WTC11 (cell line): Measurements from ENCODE around the gene FMOD. TPM values are rescaled to one million over a fixed set of nuclear protein-coding genes. Genes with fewer than 3 reads are reported as not detected.

Experiments used
- ATAC-seq: fragments of 200-7000 bp; cut with Tn5 transposase; 2 replicates; pipeline ENCODE4 v1.10.0; 2021; ENCODE audit warnings: mild to moderate bottlenecking, moderate library complexity
- CTCF ChIA-PET: fragments of 300-600 bp; sonication (Branson Sonifier 250); formaldehyde crosslinking; loops from one replicate; lab custom pipeline; 2021; ENCODE audit warnings: antibody characterized with exemption; lab: Charles Lee
- POLR2A ChIA-PET: fragments of 350-600 bp; sonication (Branson Sonifier 250); formaldehyde crosslinking; loops from one replicate; lab custom pipeline; 2021; ENCODE audit warnings: antibody characterized with exemption; lab: Charles Lee
- DNase-seq: peaks from one replicate; pipeline ENCODE4 v3.0.0; 2021; ENCODE audit warnings: low spot score
- H3K27ac Mint-ChIP-seq: 2 replicates; pipeline ENCODE4 v1.8.0; 2021; ENCODE audit warnings: mixed read lengths
- H3K27me3 Mint-ChIP-seq: 2 replicates; pipeline ENCODE4 v1.8.0; 2021; ENCODE audit warnings: low read depth, mild to moderate bottlenecking, moderate library complexity, mixed read lengths
- H3K36me3 Mint-ChIP-seq: 2 replicates; pipeline ENCODE4 v1.8.0; 2021; ENCODE audit warnings: mixed read lengths
- H3K4me1 Mint-ChIP-seq: 2 replicates; pipeline ENCODE4 v1.8.0; 2022; ENCODE audit warnings: mixed read lengths
- H3K4me3 Mint-ChIP-seq: 2 replicates; pipeline ENCODE4 v1.8.0; 2021; ENCODE audit warnings: mild to moderate bottlenecking, moderate library complexity, mixed read lengths
- H3K9me3 Mint-ChIP-seq: 2 replicates; pipeline ENCODE4 v1.8.0; 2021; ENCODE audit warnings: mixed read lengths
- EMX1 ChIP-seq: fragments of 250-450 bp; sonication (Bioruptor Pico); IDR thresholded peaks from 2 replicates; pipeline ENCODE4 v1.8.0; 2021; ENCODE audit warnings: mild to moderate bottlenecking
- FOXP1 ChIP-seq: sonication (generic); formaldehyde crosslinking; IDR thresholded peaks from 2 replicates; pipeline ENCODE4 v1.8.0; 2022; ENCODE audit warnings: missing genetic modification reagents, mild to moderate bottlenecking, moderate library complexity, borderline replicate concordance
- GRHL2 ChIP-seq: fragments of 250-450 bp; sonication (Bioruptor Pico); IDR thresholded peaks from 2 replicates; pipeline ENCODE4 v1.8.0; 2022; ENCODE audit warnings: mild to moderate bottlenecking, moderate library complexity; ENCODE audit not compliant: insufficient replicate concordance, severe bottlenecking
- total RNA-seq: library from RNA; stranded (reverse); gene quantifications from 3 replicates; pipeline ENCODE4 v1.2.3, GENCODE V29; 2021
- TF ChIP-seq, protein P1 (sequence below): fragments of 250-450 bp; sonication (Bioruptor Pico); IDR thresholded peaks from 2 replicates; pipeline ENCODE4 v1.9.0; 2021; ENCODE audit warnings: moderate library complexity, mild to moderate bottlenecking, inconsistent platforms, borderline replicate concordance
- TF ChIP-seq, protein P2 (sequence below): sonication (generic); formaldehyde crosslinking; IDR thresholded peaks from 2 replicates; pipeline ENCODE4 v1.8.1; 2022; ENCODE audit warnings: missing genetic modification reagents, borderline replicate concordance
- TF ChIP-seq, protein P3 (sequence below): sonication (generic); formaldehyde crosslinking; IDR thresholded peaks from 2 replicates; pipeline ENCODE4 v1.8.0; 2023; ENCODE audit warnings: missing genetic modification reagents
- TF ChIP-seq, protein P4 (sequence below): fragments of 200-600 bp; IDR thresholded peaks from 2 replicates; pipeline ENCODE4 v1.8.0; 2022; ENCODE audit warnings: antibody characterized with exemption
- TF ChIP-seq, protein P5 (sequence below): sonication (generic); formaldehyde crosslinking; IDR thresholded peaks from 2 replicates; pipeline ENCODE4 v1.8.1; 2023; ENCODE audit warnings: mild to moderate bottlenecking, moderate library complexity, missing genetic modification reagents

FMOD gene
- total RNA-seq, 1 experiment from 2014 or later: 0.79 TPM

DNA sequence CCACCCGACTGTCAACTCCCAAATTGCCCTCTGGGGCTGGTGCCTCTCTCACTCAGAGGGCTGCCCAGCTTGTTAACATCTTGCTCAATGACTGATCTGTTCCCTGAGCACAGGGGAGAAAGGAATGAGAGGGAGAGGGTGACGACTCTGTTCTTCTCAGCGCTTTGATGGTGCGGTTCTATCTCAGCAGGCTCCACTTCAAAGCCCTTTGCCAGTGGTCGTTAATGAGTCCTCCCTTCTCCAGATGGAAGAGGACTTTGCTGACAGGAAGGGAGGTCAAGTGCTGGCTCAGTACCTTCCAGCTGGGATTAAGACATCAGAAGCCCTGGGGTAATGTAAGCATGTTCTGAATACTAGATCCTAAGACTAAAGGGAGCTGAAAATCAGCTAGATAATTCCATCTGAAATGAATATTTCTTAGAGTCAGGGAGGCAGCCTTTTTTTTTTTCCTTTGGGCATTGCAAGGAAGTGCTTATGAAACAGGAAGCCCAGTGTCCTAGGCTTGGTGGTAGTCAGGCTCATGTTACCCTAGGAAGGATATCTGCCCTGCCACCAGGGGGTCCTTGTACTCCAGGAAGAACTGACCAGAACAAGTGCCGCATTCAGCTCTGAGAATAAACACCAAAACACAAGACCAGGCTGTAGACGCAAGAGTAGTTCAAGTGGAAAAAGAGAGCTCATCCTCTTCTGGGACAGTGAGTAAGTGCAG, 4.7 kb downstream of the FMOD start:
- POLR2A ChIA-PET: interaction anchor here (0.7 kb wide), 1 partner anchor 48 kb away, joined by 4 read pairs; no protein-coding TSS in a partner anchor
- ATAC-seq: no peak

DNA sequence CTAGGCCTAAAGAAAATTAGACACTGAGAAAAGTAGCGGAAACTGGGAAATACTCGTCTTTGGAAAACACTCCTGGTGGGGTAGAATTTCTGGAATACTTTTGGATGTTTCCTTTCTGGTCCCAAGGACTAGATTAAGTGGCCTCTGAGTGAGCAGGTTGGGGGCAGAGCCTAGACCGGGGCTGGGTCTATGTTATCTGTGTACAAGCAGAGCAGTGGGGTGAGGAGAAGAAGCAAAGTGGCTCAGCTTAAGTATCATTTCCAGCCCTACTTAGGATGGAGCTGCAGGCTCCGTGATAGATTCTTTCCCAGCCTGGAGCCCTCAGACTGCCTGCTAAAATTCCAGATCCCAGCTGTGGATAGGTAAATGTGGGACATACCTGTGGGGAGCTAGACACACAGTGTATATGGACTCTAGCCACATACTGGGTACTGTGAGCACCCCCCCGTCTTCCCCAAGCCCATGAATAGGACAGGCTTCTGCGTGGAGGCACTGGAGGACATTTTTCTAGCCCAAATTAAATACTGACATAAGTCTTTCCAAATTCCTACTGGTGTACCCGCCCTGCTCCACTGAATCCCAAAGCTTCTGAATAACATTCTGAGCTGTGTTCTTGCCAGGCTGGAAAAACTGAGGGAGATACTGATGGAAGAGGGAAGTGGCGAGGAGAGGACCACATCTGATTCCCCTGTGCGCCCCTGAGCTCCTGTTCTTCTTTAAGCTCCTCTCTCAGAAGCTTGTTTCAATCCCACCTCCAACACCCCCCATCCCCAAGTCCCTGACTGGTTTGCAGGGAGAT, 6.8 kb downstream of the FMOD start:
- TF ChIP-seq, protein P1, sequence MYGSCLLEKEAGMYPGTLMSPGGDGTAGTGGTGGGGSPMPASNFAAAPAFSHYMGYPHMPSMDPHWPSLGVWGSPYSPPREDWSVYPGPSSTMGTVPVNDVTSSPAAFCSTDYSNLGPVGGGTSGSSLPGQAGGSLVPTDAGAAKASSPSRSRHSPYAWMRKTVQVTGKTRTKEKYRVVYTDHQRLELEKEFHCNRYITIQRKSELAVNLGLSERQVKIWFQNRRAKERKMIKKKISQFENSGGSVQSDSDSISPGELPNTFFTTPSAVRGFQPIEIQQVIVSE (CRISPR knock-in tag): no peak
- TF ChIP-seq, protein P2, sequence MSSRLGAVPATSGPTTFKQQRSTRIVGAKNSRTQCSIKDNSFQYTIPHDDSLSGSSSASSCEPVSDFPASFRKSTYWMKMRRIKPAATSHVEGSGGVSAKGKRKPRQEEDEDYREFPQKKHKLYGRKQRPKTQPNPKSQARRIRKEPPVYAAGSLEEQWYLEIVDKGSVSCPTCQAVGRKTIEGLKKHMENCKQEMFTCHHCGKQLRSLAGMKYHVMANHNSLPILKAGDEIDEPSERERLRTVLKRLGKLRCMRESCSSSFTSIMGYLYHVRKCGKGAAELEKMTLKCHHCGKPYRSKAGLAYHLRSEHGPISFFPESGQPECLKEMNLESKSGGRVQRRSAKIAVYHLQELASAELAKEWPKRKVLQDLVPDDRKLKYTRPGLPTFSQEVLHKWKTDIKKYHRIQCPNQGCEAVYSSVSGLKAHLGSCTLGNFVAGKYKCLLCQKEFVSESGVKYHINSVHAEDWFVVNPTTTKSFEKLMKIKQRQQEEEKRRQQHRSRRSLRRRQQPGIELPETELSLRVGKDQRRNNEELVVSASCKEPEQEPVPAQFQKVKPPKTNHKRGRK (CRISPR knock-in tag): no peak
- TF ChIP-seq FOXP1 (CRISPR knock-in tag) (no peak), GRHL2 (CRISPR knock-in tag) (no peak)
- TF ChIP-seq, protein P3, sequence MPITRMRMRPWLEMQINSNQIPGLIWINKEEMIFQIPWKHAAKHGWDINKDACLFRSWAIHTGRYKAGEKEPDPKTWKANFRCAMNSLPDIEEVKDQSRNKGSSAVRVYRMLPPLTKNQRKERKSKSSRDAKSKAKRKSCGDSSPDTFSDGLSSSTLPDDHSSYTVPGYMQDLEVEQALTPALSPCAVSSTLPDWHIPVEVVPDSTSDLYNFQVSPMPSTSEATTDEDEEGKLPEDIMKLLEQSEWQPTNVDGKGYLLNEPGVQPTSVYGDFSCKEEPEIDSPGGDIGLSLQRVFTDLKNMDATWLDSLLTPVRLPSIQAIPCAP (CRISPR knock-in tag): no peak
- CTCF ChIA-PET: interaction anchor here (1.0 to 9.0 kb wide), 6 partner anchors 16 to 358 kb away, joined by 3 to 121 read pairs (median 16); no protein-coding TSS in a partner anchor
- Mint-ChIP-seq H3K27me3 (peaks cover 9% of the 10 kb centered on the region), H3K9me3 (0 out of 2 replicates have a peak, but pooled peaks cover 4% of the 10 kb centered on the region), H3K4me1 (peaks cover 36% of the 10 kb centered on the region), H3K4me3 (no peak overlapping the region), H3K27ac (no peak overlapping the region), H3K36me3 (no peaks in the 10 kb centered on the region)
- no peak for DNase-seq
- POLR2A ChIA-PET: interaction anchor here (0.7 kb wide), 1 partner anchor 18 kb away, joined by 3 read pairs; no protein-coding TSS in a partner anchor
- no peak for ATAC-seq

More for the DNA sequence above, 4.7 kb downstream of the FMOD start:
- no peak overlapping the region for H3K4me3 Mint-ChIP-seq
- CTCF ChIA-PET: interaction anchor here (0.6 to 9.0 kb wide), 6 partner anchors 73 to 1338 kb away, joined by 3 to 121 read pairs (median 4); no protein-coding TSS in a partner anchor
- DNase-seq: no peak
- H3K27ac Mint-ChIP-seq: no peak overlapping the region
- no peaks in the 10 kb centered on the region for H3K36me3 Mint-ChIP-seq
- H3K4me1 Mint-ChIP-seq: peaks cover 30% of the 10 kb centered on the region
- TF ChIP-seq, protein P1 (CRISPR knock-in tag): no peak
- no peak for TF ChIP-seq EMX1
- TF ChIP-seq, protein P4, sequence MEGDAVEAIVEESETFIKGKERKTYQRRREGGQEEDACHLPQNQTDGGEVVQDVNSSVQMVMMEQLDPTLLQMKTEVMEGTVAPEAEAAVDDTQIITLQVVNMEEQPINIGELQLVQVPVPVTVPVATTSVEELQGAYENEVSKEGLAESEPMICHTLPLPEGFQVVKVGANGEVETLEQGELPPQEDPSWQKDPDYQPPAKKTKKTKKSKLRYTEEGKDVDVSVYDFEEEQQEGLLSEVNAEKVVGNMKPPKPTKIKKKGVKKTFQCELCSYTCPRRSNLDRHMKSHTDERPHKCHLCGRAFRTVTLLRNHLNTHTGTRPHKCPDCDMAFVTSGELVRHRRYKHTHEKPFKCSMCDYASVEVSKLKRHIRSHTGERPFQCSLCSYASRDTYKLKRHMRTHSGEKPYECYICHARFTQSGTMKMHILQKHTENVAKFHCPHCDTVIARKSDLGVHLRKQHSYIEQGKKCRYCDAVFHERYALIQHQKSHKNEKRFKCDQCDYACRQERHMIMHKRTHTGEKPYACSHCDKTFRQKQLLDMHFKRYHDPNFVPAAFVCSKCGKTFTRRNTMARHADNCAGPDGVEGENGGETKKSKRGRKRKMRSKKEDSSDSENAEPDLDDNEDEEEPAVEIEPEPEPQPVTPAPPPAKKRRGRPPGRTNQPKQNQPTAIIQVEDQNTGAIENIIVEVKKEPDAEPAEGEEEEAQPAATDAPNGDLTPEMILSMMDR: no peak
- TF ChIP-seq, protein P5, sequence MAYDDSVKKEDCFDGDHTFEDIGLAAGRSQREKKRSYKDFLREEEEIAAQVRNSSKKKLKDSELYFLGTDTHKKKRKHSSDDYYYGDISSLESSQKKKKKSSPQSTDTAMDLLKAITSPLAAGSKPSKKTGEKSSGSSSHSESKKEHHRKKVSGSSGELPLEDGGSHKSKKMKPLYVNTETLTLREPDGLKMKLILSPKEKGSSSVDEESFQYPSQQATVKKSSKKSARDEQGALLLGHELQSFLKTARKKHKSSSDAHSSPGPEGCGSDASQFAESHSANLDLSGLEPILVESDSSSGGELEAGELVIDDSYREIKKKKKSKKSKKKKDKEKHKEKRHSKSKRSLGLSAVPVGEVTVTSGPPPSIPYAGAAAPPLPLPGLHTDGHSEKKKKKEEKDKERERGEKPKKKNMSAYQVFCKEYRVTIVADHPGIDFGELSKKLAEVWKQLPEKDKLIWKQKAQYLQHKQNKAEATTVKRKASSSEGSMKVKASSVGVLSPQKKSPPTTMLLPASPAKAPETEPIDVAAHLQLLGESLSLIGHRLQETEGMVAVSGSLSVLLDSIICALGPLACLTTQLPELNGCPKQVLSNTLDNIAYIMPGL (CRISPR knock-in tag): no peak
- 0 out of 2 replicates have a peak, but pooled peaks cover 4% of the 10 kb centered on the region for H3K9me3 Mint-ChIP-seq
- peaks cover 13% of the 10 kb centered on the region for H3K27me3 Mint-ChIP-seq
